ENCODE data around the gene KCNB1.

DNA sequence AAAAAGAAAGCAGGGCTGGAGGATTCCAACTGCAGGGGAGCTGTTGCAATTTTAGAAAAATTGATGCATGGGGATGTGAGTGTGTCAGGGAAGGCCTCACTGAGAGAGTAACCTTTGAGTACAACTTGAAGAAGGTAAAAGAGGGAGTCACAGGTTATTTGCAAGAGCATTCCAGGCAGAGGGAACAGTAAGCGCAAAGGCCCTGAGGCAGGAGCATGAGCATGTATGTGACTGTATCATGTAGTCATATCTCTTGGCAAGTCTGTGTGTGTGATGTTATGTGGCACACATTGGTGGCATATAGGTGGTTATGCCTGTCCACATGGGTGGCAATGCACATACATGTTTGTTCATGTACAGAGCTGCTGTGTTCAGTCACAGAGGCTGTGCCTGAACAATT lies 133.4 kb downstream of the KCNB1 start:
- TF ChIP-seq, protein P1, sequence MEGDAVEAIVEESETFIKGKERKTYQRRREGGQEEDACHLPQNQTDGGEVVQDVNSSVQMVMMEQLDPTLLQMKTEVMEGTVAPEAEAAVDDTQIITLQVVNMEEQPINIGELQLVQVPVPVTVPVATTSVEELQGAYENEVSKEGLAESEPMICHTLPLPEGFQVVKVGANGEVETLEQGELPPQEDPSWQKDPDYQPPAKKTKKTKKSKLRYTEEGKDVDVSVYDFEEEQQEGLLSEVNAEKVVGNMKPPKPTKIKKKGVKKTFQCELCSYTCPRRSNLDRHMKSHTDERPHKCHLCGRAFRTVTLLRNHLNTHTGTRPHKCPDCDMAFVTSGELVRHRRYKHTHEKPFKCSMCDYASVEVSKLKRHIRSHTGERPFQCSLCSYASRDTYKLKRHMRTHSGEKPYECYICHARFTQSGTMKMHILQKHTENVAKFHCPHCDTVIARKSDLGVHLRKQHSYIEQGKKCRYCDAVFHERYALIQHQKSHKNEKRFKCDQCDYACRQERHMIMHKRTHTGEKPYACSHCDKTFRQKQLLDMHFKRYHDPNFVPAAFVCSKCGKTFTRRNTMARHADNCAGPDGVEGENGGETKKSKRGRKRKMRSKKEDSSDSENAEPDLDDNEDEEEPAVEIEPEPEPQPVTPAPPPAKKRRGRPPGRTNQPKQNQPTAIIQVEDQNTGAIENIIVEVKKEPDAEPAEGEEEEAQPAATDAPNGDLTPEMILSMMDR (IDR thresholded peaks at IDR 0.05): no peak
- TF ChIP-seq POLR2AphosphoS5 (IDR thresholded peaks at IDR 0.05) (no peak), POLR2A (IDR thresholded peaks at IDR 0.05) (no peak)

Data from upper lobe of left lung (tissue), 4 donors.